GM21360 (cell line): Measurements from ENCODE around the gene ZBTB14.

ENCODE experiments used
- ATAC-seq: cut with Tn5 transposase; IDR thresholded peaks from one replicate; pipeline ENCODE4 v1.9.1; 2021; ENCODE audit warnings: mild to moderate bottlenecking, moderate library complexity; ENCODE audit not compliant: unreplicated experiment

ZBTB14 gene

GRCh38 chr18:5294113-5294456 lies 1.4 kb downstream of the ZBTB14 start:
- no peak for ATAC-seq

- ATAC-seq: no peak
Observed at GRCh38 chr18:5288517-5288935, 7.0 kb downstream of the ZBTB14 start.

DNA sequence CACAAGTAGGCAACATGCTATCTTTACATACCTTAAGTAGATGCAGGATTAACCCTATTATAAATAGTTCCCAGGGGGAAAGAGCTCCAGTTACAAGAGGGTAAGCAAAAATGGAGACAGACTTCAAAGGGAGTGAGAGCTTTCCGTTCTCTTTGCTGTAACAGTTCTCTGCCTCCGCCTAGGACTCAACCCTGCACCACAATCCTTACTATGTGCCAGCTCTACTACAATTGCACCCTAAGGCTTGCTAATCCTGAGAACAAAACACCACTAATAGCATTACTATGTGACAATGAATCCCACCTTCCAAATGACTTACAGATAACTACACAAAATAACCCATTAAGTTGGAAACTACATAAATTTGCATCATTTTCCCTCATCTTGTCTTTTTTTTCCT lies 7.7 kb downstream of the ZBTB14 start:
- ATAC-seq: no peak

DNA sequence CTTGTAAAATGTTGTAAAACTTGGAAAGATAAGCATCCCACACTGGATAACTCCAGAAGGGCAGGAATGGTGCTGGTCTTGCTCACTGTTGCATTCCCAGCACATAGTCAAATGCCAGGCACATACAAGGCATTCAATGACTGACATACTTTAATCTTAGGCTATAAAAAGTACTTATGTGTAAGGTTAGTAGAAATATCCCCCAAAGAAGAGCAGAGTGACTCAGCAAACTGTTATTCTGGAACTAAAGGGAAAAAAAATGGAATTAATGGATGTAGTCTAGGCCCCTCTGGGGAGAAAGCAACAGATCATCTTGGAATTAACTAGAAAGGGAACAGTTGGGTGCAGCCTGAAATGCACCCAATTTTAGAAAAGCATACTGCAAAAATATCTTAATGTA lies 9.0 kb downstream of the ZBTB14 start:
- ATAC-seq: no peak

DNA sequence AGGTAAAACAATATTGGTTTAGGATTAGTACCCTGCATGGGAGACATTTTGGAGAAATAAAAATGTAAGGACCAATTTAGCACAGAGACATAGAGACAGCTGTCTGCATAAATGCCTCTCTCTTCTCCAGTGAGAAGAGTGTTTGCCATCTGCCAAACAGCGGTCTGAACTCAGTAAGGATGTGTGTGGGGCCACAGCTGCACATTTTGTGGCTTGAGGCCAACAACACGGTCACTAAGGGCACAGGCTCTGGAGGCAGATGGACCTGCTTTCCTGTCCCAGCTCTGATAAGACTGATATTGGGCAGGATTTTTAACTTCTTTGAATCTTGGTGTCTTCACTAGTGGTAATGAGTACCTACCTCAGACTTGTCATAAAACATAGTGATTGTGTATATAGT lies 10.2 kb downstream of the ZBTB14 start:
- ATAC-seq: no peak

GRCh38 chr18:5284808-5285207 lies 10.7 kb downstream of the ZBTB14 start:
- ATAC-seq: no peak

GRCh38 chr18:5282770-5283169 lies 12.8 kb downstream of the ZBTB14 start:
- ATAC-seq: no peak

GRCh38 chr18:5276947-5277346 lies 18.6 kb downstream of the ZBTB14 start:
- ATAC-seq: no peak

- ATAC-seq: no peak
Observed at GRCh38 chr18:5275872-5276271, 19.7 kb downstream of the ZBTB14 start.

DNA sequence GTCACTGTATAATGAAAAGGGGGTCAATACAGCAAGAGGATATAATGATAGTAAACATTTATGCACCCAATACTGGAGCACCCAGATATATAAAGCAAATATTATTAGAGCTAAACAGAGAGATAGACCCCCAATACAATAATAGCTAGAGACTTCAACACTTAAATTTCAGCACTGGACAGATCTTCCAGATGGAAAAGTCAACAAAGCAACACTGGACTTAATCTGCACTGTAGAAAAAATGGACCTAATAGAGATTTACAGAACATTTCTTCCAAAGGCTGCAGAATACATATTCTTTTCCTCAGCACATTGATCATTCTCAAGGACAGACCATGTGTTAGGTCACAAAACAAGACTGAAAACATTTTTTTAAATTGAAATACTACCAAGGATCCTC lies 26.7 kb downstream of the ZBTB14 start:
- ATAC-seq: no peak

DNA sequence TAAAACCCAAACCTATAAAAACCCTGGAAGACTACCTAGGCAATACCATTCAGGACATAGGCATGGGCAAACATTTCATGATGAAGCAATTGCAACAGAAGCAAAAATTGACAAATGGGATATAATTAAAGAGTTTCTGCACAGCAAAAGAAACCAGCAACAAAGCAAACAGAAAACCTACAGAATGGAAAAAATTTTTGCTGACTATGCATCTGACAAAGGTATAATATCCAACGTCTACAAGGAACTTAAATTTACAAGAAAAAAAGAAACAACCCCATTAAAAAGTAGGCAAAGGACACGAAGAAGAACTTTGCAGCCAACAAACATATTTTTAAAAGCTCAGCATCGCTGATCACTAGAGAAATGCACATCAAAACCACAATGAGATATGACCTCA lies 28.8 kb downstream of the ZBTB14 start:
- no peak for ATAC-seq

DNA sequence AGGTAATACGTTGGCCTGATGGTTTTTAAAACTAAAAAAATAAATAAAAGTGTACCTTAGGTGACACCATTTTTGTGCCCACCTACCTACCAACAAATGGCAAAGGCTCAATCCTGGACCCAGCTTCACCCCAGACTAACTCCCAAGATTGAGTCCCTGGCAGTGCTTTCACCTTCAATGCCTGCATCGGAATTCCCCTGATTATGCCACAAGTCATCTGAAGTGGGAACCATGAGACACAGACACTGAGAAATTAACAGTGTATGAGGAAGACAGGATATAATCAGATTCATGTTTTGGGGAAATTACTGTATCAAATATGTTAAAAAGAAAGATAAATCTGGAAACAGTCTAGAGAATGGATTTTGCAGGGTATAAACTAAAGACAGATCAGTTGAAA lies 41.6 kb downstream of the ZBTB14 start:
- ATAC-seq: peak; percentile 81

GRCh38 chr18:5251117-5251516 lies 44.4 kb downstream of the ZBTB14 start:
- ATAC-seq: no peak

GRCh38 chr18:5250603-5251002 lies 44.9 kb downstream of the ZBTB14 start:
- ATAC-seq: no peak

GRCh38 chr18:5244941-5245340 lies 50.6 kb downstream of the ZBTB14 start:
- ATAC-seq: no peak

DNA sequence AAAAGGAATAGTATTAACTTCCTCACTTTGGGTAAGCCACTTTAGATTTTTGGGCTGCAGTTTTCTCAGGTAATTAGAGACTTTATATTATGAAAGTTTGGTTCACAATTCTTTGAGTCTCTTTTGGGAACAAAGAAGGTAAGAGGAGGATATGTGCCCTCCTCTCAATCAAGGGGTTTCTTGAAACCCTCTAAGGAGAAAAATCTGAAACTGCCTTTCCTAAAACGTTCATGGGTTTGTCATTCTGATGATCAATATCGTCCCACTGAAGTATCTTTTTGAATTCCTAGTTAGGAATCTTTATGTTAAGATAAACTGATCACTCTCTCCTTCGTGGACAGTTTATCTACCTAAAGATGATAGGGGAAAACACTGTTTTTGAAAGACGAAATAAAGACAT lies 56.1 kb downstream of the ZBTB14 start:
- no peak for ATAC-seq
